ENCODE measurements around the gene OR4X1.

- TF ChIP-seq POLR2AphosphoS5 (IDR thresholded peaks at IDR 0.05; ENCODE audit: low read length) (no peak), HDAC2 (IDR thresholded peaks at IDR 0.05) (no peak), SIN3A (IDR thresholded peaks at IDR 0.05; ENCODE audit: low read depth, low read length) (no peak)
These were observed 47.2 kb upstream of the OR4X1 start, which contains the start of gene OR4B1 for GRCh38 chr11:48216510-48216909.

Data from GM12878 (cell line).